AG09319 (cell line): ENCODE data around the gene SAMD8.
"Not testable (repeated sequence)": the region's sequence is repeated elsewhere in the genome, so short reads cannot be mapped to it uniquely, and the experiment has no call there.

ENCODE experiments used
- DNase-seq: peaks from one replicate; pipeline ENCODE4 v3.0.0-alpha.2; 2010; ENCODE audit warnings: low read depth; ENCODE audit errors: extremely low read depth
- CTCF ChIP-seq: IDR thresholded peaks from 2 replicates; pipeline ENCODE4 v1.5.1; 2011; ENCODE audit warnings: low read depth, mild to moderate bottlenecking, inconsistent platforms, low read length, moderate library complexity

The SAMD8 gene

DNA sequence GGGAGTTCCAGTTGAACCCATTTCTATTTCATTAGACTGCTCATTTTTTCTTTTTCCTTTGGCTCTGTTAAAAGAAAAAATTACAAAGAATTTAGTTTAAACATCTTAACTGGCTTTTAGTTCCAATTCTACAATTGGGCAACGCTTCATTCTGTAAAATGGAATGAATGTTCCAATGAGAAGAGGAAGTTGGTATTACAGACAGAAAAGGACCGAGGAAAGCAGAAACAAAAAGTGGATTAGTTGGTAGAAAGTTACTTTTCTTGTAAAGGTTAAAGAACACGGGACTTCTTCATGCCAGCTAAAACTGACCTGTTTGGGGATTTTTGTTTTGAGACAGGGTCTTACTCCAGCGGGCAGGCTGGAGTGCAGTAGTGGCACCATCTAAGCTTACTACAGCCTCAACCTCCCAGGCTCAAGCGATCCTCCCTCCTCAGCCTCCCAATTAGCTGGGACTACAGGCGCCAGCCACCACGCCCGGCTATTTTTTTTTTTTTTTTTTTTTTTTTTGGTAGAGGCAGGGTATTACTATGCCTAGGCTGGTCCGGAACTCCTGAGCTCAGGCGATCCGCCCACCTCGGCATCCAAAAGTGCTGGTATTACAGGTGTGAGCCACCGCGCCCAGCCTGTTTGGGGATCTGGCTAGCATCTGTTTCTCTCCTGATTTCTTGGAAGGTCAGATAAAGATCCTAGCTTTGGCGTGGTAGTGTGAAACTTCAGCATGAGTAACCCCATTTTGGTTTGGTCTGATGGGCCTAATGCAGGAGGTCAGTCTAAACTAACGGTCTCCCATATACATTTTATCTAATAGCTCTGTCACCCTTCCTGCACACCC, 97.8 kb downstream of the SAMD8 start:
- no peak for DNase-seq
- TF ChIP-seq CTCF: no peak

GRCh38 chr10:75209921-75210281, 98.4 kb downstream of the SAMD8 start:
- DNase-seq: peak; percentile 65

GRCh38 chr10:75210282-75211006, 99.0 kb downstream of the SAMD8 start, which contains the start of gene VDAC2:
TSS of gene VDAC2 (plus strand) at chr10:75210796. CDS start at chr10:75211159, 363 bp downstream.
- no peak for TF ChIP-seq CTCF
- DNase-seq: peak; percentile 75

More at GRCh38 chr10:75209921-75210281, 98.4 kb downstream of the SAMD8 start:
- no peak for TF ChIP-seq CTCF

DNA sequence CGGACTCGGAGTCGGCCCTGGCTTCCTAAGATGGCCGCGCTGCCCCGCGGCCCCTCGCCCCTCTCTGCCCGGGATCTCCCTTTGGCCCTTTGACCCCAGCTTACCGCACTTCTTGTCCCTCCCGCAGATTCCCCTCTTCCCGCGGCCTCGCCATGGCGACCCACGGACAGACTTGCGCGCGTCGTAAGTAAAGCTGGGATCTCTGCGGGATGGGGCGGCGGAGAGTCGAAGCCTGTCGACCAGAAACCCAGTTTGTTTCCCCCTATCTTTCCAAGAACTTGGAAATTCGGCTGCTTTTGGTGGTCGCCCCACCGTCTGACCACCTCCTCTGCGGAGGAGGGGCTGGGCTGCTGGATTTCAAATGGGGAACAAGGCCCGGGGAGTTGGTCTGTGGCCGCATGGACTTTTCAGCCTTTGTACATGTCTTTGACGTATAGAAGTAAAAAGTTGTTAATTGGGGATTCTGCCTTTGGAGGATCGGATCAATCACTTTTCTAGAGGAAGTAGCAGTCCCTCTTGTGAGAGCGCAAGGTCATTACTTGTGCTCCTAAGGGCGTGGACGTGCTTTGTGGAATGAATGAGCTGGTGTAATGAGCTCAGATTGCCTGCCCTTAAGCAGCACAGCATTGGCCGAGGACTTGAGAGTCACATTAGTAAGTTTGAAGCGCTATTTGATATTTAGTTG, 99.7 kb downstream of the SAMD8 start:
- no peak for DNase-seq
- TF ChIP-seq CTCF: no peak

GRCh38 chr10:75212343-75212742, 100.9 kb downstream of the SAMD8 start:
- no peak for TF ChIP-seq CTCF
- DNase-seq: no peak

DNA sequence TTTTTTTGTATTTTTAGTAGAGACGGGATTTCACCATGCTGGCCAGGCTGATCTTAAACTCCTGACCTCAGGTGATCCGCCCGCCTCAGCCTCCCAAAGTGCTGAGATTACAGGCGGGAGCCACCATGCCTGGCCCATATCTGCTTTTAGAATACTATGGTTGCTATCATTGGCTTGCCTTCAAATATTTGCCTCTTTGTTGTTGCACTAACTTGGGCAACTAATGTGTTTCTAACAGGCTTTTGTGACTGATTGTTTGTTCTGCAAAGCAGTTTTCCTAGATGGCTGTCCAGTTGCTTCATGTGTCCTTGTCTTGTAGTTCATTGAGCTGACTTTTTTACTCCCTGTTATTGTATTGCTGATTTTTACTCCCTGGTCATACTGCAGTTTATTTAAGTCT, 108.8 kb downstream of the SAMD8 start:
- TF ChIP-seq CTCF: no peak
- no peak for DNase-seq

- DNase-seq: not testable (repeated sequence)
Observed at GRCh38 chr10:75221492-75221891, 110.0 kb downstream of the SAMD8 start.
